Endothelial cell of umbilical vein (primary cell): Measurements from ENCODE around the gene XRCC4. TPM values are rescaled to one million over a fixed set of nuclear protein-coding genes. Genes with fewer than 3 reads are reported as not detected.

Experiments
- BruUV-seq: library from RNA; stranded (reverse); fragments of 400-500 nt; replicated peaks from 2 replicates; lab custom pipeline; 2021; lab: Mats Ljungman, UMichigan
- CTCF ChIA-PET: fragments of 300-600, 350-600 bp; sonication (Branson Sonifier 250); formaldehyde crosslinking; loops from one replicate; lab custom pipeline; 2021; ENCODE audit warnings: antibody characterized with exemption, inconsistent platforms; lab: Charles Lee
- POLR2A ChIA-PET: fragments of 300-600, 350-600 bp; sonication (Branson Sonifier 250); formaldehyde crosslinking; loops from one replicate; lab custom pipeline; 2021; ENCODE audit warnings: antibody characterized with exemption, inconsistent platforms; lab: Charles Lee
- DNase-seq: peaks from one replicate; pipeline ENCODE4 v3.0.0-alpha.2; 2011; ENCODE audit warnings: low read depth, low spot score
- FAIRE-seq: peaks from 2 replicates; lab custom pipeline; 2011; peaks lifted over from hg19 to GRCh38; lab: Jason Lieb, UNC
- H2AFZ ChIP-seq: 2 replicates; pipeline ENCODE4 v1.6.0; 2012; ENCODE audit warnings: low read depth, low read length, control low read depth, inconsistent platforms
- H3K27ac ChIP-seq: 2 replicates; pipeline ENCODE4 v1.5.1; 2011; ENCODE audit warnings: low read depth, mild to moderate bottlenecking, control low read depth, low read length, moderate library complexity; ENCODE audit not compliant: insufficient read depth
- H3K27me3 ChIP-seq, 2 experiments: 2 replicates each; pipeline versions ENCODE4 v1.6.0 to v1.6.1; 2011; ENCODE audit warnings: low read length in 2 of 2, mixed read lengths in 1 of 2; ENCODE audit not compliant: control insufficient read depth in 2 of 2, insufficient read depth in 2 of 2
- H3K36me3 ChIP-seq, 2 experiments: 2 replicates in 1 of 2; 3 replicates in 1 of 2; pipeline ENCODE4 v1.5.1; 2011; ENCODE audit warnings: low read length in 2 of 2, mild to moderate bottlenecking in 1 of 2, moderate library complexity in 1 of 2; ENCODE audit not compliant: control insufficient read depth in 2 of 2, insufficient read depth in 2 of 2; ENCODE audit errors: extremely low read depth in 1 of 2
- H3K4me1 ChIP-seq: 3 replicates; pipeline ENCODE4 v1.5.1; 2011; ENCODE audit warnings: mild to moderate bottlenecking, low read length; ENCODE audit not compliant: control insufficient read depth, insufficient read depth; ENCODE audit errors: extremely low read depth
- H3K4me2 ChIP-seq: 2 replicates; pipeline ENCODE4 v1.6.1; 2011; ENCODE audit warnings: low read length, control low read depth, mixed read lengths; ENCODE audit not compliant: insufficient read depth
- H3K4me3 ChIP-seq, 3 experiments: fragments of 200-600 bp in 1 of 3; sonication (generic), shearing (Covaris generic) in 1 of 3; replicated peaks in 1 of 3; 2 replicates each; pipeline ENCODE4 v1.5.1; 2011 to 2016; ENCODE audit warnings: control low read depth in 3 of 3, low read length in 3 of 3, mild to moderate bottlenecking in 2 of 3, inconsistent platforms in 1 of 3, low read depth in 1 of 3, moderate library complexity in 1 of 3; ENCODE audit not compliant: insufficient read depth in 1 of 3
- H3K79me2 ChIP-seq: 2 replicates; pipeline ENCODE4 v1.6.0; 2012; ENCODE audit warnings: low read length, inconsistent platforms; ENCODE audit not compliant: control insufficient read depth, insufficient read depth
- H3K9ac ChIP-seq: replicated peaks from 2 replicates; pipeline ENCODE3; 2011; ENCODE audit warnings: low read length, control low read depth; ENCODE audit not compliant: insufficient read depth; ENCODE audit errors: extremely low read depth
- H3K9me1 ChIP-seq: replicated peaks from 3 replicates; pipeline ENCODE4 v1.6.0; 2011; ENCODE audit warnings: mild to moderate bottlenecking, low read length; ENCODE audit not compliant: control insufficient read depth, insufficient read depth; ENCODE audit errors: extremely low read depth
- H3K9me3 ChIP-seq: replicated peaks from 2 replicates; pipeline ENCODE4 v1.5.1; 2012; ENCODE audit warnings: low read length, inconsistent platforms; ENCODE audit not compliant: control insufficient read depth, insufficient read depth
- H4K20me1 ChIP-seq: replicated peaks from 2 replicates; pipeline ENCODE3; 2011; ENCODE audit warnings: mild to moderate bottlenecking, low read length; ENCODE audit not compliant: control insufficient read depth, insufficient read depth; ENCODE audit errors: extremely low read depth
- CTCF ChIP-seq, 2 donors: IDR thresholded peaks; 1 replicate in 1 of 2; 2 replicates in 1 of 2; pipeline ENCODE4 v1.5.1; 2011; ENCODE audit warnings: low read length in 2 of 2, mild to moderate bottlenecking in 2 of 2, moderate library complexity in 2 of 2, control low read depth in 1 of 2, inconsistent platforms in 1 of 2, low read depth in 1 of 2; ENCODE audit not compliant: insufficient read depth in 1 of 2; ENCODE audit errors: extremely low read depth in 1 of 2
- EZH2 ChIP-seq: IDR thresholded peaks from 2 replicates; pipeline ENCODE4 v1.6.1; 2012; ENCODE audit warnings: borderline replicate concordance, low read depth, mild to moderate bottlenecking, moderate library complexity, low read length, inconsistent platforms; ENCODE audit not compliant: severe bottlenecking
- FOS ChIP-seq: IDR thresholded peaks from 2 replicates; pipeline ENCODE4 v1.6.1; 2011; ENCODE audit warnings: mild to moderate bottlenecking, low read length, moderate library complexity, borderline replicate concordance; ENCODE audit not compliant: insufficient read depth
- GATA2 ChIP-seq: IDR thresholded peaks from 2 replicates; pipeline ENCODE4 v1.7.0; 2011; ENCODE audit warnings: low read depth, mild to moderate bottlenecking, moderate library complexity, mixed read lengths, low read length; ENCODE audit not compliant: insufficient read length, insufficient read depth
- JUN ChIP-seq: IDR thresholded peaks from 2 replicates; pipeline ENCODE4 v1.6.1; 2011; ENCODE audit warnings: borderline replicate concordance, low read depth; ENCODE audit not compliant: insufficient read length, insufficient read depth
- MAX ChIP-seq: IDR thresholded peaks from 2 replicates; pipeline ENCODE4 v1.6.1; 2011; ENCODE audit not compliant: insufficient read depth, insufficient read length
- MYC ChIP-seq: IDR thresholded peaks from one replicate; pipeline ENCODE4 v1.6.1; 2011; ENCODE audit warnings: mild to moderate bottlenecking, low read depth, low read length
- POLR2A ChIP-seq: IDR thresholded peaks from 2 replicates; pipeline ENCODE4 v1.6.1; 2012; ENCODE audit warnings: low read depth, mild to moderate bottlenecking, control low read depth, low read length
- POLR2AphosphoS5 ChIP-seq: IDR thresholded peaks from 2 replicates; pipeline ENCODE4 v1.6.1; 2012; ENCODE audit warnings: low read depth, mild to moderate bottlenecking, control low read depth, low read length, moderate library complexity; ENCODE audit not compliant: insufficient read depth
- dilution Hi-C: fragments of 300-500 bp; cut with MboI; formaldehyde crosslinking; loops from one replicate; pipeline ENCODE4 v1.15.0; 2019; ENCODE audit warnings: low sequenced_read_pairs; ENCODE audit not compliant: extremely low pct_ligation_motif_present
- intact Hi-C: fragments of 100-400 bp; cut with micrococcal nuclease; formaldehyde crosslinking; loops from one replicate; pipeline ENCODE4 v1.10.0; 2022
- polyA plus RNA-seq, 4 experiments: library from polyadenylated mRNA; depleted of rRNA in 3 of 4; stranded (reverse) in 3 of 4; unstranded in 1 of 4; fragments of >200 nt; gene quantifications; 2 replicates each; pipeline versions ENCODE4 v1.2.1 to v1.2.3, GENCODE V29; 2011 to 2012; ENCODE audit warnings: missing spikeins in 1 of 4
- total RNA-seq: library from RNA; stranded (reverse); gene quantifications from 2 replicates; pipeline ENCODE4 v1.2.3, GENCODE V29; 2021

XRCC4 gene
- total and polyA plus RNA-seq, 2 donors (not counting 3 experiments of a cell fraction or from before 2014, with no cell fraction given), result 1.3 to 7.7 TPM

- ChIA-PET POLR2A (no interaction called here), CTCF (no interaction called here)
- Histone ChIP-seq H3K9ac (no peak overlapping the region), H3K79me2 (no peaks in the 10 kb centered on the region), H4K20me1 (no peaks in the 10 kb centered on the region), H3K4me1 (no peaks in the 10 kb centered on the region), H3K4me2 (no peak overlapping the region), H3K9me1 (no peaks in the 10 kb centered on the region), H3K36me3 (no peaks in the 10 kb centered on the region), H3K27me3 (no peaks in the 10 kb centered on the region), H3K4me3 (no peak overlapping the region), H3K9me3 (no peaks in the 10 kb centered on the region), H3K27ac (no peak overlapping the region), H2AFZ (no peak overlapping the region)
- TF ChIP-seq CTCF (IDR thresholded peaks at IDR 0.05; ENCODE audit: extremely low read depth in 1 of 2, insufficient read depth in 1 of 2, low read depth in 1 of 2, low read length in 2 of 2) (no peak), MYC (no peak), FOS (no peak), MAX (no peak), POLR2A (no peak), JUN (no peak), GATA2 (no peak), EZH2 (no peak), POLR2AphosphoS5 (no peak)
- intact Hi-C loops (no loop called here), dilution Hi-C loops (no loop called here)
- DNase-seq (no peak), FAIRE-seq (no peak)
- no TSS peak for BruUV-seq
Measured at GRCh38 chr5:83177803-83178202, 100.5 kb downstream of the XRCC4 start.
